Measurements from ENCODE around the gene TAF10.
A peak's percentile ranks its signal among the peaks of the same experiment; 100 is the strongest.

TAF10 gene

DNA sequence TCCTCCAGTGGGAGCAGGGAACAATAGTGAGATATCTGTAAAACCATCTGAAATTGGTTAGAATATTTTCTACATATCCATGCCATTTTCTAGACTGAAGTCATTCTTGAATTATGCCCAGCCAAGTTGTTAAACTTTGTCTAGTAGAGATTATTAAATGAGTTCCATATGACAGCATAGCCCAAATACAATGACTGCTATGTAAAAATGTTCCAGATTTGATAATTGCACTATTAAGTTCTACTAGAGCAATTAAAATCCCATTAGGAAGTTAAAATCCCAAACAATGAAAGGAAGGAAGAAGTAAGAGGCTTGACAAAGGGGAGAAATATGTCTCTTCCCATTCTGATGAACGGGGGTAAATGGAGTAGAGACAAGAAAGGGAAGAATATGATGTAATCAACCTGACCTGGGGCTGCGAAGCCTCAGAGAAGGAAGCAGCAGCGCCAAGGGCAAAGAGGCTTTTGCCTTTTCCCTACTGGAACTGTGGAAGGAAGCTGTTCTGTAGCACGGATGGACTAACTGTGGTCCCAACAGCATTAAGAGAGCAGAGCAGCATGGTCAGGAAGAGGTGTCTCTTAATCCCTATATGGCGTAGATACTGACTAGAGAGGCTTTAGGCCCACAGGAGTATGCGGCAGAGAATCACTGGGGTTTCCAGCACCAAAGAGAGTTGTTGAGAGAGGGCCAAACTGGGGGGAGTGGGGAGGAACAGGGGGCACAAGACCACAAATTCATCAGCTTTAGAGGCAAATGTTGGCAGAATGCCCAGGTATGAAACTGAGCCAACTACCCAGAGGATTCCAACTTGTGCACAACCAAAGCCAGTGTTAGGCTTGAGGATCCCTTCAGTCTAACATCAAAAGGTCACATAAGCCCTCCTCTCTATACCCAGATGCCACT is 35.3 kb downstream of the TAF10 start:
- DNase-seq, result peak; percentile 34

DNA sequence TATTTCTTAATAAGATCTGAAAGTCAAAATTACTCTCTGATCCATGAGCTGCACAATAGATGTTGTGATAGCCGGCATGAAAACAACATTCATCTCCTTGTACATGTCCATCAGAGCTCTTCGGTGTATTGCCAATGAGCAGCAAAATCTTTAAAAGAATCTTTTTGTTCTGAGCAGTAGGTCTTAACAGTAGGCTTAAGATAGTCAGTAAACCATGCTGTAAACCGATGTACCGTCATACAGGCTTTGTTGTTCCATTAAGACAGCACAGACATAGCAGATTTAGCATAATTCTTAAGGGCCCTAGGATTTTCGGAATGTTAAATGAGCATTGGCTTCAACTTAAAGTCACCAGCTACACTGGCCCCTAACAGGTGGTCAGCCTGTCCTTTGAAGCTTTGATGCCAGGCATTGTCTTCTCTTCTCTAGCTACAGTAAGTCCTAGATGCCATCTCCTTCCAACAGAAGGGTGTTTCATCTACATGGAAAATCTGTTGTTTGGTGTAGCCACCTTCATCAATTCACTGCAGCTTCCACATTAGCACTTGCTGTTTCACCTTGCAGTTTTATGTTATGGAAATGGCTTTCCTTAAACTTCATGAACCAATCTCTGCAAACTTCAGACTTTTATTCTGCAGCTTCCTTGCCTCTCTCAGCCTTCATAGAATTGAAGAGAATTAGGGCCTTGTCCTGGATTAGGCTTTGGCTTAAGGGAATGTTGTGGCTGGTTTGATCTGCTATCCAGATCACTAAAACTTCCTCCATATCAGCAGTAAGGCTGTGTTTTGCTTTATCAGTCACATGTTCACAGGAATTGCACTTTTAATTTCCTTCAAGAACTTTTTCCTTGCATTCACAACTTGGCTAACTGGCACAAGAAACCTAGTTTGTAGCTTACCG is 37.0 kb downstream of the TAF10 start:
- no peak for DNase-seq

DNA sequence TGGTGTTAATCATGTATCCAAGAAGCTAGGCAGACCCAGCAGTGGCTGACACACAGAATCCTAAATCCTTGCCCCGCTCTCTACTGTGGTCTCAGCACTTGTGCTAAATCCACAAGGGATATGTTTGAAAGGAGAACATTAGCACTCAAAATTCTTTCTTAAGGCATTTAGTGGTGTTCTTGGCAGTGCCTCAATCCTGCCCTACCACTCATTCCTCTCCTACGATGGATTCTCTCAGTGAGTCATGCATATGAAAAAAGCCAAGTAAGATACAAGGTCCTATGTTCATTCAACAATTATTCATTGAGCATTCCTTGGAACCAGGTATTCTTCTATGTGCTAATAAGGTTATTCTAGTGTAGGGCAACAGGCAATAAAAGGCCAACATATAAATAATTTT is 39.8 kb downstream of the TAF10 start:
- DNase-seq, result no peak

DNA sequence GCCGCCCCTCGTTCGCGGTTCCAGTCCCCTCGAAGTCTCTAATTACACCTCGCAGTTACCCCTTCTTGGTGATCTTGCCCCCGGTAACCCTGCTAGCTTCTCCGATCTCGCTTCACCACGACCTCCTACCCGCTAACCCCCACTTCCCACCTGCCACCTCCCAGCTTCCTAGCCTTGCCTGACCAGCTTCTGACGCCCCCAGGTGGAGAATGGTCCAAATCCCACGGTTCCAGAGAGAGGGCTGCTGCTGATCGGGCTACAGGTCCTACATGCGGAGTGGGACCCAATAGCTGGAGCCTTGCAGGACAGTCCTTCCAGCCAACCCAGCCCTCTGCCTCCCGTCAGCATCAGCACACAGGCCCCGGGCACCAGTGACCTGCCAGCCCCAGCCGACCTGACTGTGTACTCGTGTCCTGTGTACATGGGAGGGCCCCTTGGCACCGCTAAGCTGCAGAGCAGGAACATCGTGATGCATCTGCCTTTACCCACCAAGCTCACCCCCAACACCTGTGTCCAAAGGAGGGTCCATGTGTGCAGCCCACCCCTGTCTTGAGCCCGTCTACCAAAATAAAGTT is 40.5 kb downstream of the TAF10 start:
- no peak for DNase-seq

DNA sequence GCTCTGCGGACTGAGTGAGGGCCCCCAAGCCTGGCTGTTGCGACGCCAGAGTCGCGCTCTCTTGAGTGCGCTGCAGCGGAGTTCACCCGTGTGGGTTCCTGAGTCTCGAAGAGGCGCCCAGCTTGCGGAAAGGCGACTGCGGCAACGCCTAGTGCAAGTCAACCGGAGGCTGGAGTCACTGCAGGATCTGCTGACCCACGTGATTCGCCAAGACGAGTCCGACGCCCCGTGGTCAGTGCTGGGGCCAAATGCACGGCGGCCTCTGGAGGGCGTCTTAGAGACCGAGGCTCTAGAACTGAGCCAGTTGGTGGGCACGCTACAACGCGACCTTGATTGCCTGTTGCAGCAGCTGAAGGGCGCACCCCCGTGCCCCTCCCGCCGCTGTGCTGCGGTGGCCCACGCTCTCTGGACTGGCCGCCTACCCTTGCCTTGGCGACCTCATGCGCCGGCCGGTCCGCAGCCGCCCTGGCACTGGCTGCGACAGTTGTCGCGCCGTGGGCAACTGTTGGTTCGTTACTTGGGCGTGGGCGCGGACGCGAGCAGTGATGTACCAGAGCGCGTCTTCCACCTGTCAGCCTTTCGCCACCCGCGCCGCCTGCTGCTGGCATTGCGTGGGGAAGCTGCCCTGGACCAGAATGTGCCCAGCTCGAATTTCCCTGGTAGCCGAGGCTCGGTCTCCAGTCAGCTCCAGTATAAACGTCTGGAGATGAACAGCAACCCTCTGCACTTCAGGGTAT is 41.2 kb downstream of the TAF10 start:
- no peak for DNase-seq

DNA sequence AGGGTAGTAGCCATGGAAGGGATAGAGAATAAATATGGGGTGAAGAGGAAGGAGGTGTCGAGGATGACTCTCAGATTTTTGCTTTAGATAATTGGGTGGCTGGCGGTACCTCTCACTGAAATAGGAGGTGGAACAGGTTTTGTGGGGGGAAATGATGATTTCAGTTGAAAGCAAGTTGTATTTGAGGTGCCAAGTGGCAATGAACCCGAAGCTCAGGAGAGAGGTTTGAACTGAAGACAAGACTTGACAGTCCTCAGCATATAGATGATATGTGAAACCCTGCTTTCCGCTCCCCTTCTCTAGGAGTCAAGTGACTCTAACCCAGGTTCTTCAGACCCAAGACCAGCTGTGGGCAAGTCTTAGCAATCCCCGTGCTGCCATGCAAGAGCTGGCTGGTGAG is 42.3 kb downstream of the TAF10 start:
- DNase-seq, result no peak

DNA sequence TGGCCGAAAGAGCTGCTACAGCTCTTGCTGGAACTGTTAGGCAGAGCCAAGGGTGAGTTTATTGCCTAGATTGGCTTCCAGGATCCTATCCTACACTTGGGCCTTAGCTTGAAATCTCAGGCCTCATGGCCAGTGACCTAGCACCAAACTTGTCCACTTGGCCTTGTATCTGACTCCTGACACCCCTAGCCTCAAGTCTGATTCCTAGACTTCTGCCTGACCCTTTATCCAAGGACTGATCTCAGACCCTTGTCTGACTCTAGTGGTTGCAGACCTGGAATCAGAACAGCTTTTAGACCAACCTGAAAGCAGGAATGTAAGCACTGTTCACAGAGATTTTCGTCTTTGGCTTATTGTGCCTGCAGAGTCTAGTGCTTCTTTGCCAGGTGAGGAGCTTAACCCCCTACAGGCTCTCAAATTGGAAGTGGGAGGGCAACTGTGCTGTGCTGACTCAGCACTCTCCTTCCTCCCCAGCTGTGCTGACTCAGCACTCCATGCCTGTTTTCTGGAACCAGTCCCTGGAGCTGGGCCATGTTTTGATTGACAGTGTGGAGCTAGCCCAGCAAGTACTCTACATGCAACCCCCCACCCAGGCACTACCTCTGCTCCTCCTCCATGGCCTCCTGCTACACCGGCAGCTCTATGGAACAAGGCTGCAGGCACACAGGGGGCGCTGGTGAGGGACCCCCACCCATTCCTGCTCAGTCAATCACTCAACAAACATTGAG is 43.7 kb downstream of the TAF10 start:
- peak; percentile 46 for DNase-seq

DNA sequence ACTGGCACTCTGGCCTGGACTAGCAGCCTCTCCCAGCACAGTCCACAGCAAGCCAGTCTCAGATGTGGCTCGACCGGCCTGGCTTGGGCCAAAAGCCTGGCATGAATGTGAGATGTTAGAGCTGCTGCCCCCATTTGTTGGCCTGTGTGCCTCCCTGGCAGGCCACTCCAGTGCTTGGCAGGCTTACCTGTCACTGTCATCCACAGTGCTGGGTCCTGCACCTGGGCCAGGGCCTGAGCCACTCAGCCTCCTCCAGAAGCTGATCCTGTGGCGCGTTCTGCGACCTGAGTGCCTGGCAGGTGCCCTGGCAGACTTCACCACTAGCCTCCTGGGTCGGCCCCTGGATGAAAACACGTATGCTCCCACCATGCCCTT is 44.7 kb downstream of the TAF10 start:
- DNase-seq, result no peak

DNA sequence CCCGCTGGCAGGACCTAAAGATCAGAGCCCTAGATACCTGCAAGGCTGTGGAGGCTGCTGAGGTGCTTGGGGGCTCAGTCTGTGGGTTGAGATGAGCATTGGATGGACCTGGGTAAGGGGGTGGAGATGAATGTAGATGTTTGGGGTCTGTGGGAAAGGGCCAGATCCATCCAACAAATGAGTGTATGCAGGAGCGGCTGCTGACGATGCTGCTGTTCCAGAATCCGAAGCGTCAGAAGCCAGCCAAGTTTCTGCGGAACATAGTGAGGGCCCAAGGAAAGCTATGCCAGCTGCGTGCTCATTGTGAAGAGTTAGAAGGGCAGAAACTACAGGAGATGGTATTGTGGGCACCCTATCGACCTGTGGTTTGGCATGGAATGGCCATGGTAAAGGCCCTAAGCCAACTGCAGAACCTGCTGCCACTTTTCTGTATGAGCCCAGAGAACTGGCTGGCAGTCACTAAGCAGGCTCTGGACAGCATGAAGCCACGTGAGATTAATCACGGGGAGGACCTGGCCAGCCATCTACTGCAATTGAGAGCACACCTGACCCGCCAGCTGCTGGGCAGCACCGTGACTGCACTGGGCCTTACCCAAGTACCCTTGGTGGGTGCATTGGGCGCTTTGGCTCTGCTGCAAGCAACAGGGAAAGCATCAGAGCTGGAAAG is 45.2 kb downstream of the TAF10 start:
- DNase-seq, result no peak

DNA sequence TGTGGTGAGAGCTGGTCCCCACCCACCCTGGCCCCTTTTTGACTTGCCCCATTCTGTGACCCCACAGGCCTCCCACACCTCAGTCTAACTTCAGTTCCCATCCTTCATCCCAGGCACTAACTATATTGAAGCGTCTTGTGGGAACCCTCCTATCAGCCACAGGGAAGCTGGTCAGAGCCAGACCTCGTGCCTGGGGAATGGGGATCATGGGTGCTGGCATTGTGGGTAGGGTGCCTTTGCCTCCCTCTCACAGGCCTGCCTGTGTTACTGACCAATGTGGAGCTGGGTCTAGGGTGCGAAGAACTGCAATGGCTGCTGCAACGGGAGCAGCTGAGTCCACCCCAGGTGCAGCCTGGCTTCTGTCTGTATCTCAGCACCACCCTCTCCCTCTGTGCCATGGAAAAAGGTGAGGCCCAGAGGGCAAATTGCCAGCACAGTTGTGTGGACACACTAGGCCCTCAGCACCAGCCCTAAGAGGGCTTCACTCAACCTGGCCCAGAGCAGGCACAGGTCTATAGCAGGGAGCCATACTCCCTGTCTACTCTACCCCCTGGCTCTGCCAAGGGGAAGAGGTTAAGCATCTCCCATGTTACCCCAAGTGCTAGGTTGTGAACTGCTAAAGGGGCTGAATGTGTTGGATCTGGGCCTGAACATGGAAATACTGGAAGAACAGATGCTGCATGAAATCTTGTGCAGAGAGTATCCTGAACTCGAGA is 45.9 kb downstream of the TAF10 start:
- no peak for DNase-seq

DNA sequence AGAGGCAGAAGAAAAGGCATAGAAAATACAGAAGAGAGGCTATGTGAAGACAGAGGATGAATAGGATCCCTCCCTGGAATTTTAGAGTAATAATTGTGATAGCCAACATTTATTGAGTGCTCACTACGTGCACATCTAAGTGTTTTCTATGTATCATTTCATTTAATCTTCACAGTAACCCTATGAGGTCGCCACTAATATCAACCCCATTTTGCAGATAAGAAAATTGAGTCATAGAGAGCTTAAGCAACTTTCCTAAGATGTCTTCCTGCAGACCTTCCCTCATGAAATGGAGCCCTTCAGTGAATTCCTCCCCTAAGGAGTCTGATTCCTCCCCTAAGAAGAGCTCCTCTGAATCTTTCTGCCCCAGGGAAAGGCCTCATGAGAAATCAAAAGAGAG is 46.7 kb downstream of the TAF10 start:
- no peak for DNase-seq

DNA sequence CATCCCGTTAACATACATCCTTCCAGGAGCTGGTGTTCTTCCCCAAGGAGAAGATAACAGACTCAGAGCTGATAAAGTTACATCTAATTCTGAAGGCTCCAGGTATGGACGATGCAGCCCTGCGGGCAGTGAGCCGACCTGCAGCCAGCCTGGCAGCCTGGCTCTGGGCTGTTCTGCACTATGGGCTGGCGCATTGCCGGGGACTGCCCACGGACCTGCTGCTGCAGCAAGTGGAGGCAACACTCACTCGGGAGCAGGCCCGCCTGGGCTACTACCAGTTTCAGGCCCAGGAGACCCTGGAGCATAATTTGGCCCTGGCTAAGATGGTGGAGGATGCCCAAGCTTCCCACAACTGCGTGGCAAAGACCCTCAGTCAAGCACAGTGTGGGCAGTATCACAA is 48.3 kb downstream of the TAF10 start:
- DNase-seq, result no peak

DNA sequence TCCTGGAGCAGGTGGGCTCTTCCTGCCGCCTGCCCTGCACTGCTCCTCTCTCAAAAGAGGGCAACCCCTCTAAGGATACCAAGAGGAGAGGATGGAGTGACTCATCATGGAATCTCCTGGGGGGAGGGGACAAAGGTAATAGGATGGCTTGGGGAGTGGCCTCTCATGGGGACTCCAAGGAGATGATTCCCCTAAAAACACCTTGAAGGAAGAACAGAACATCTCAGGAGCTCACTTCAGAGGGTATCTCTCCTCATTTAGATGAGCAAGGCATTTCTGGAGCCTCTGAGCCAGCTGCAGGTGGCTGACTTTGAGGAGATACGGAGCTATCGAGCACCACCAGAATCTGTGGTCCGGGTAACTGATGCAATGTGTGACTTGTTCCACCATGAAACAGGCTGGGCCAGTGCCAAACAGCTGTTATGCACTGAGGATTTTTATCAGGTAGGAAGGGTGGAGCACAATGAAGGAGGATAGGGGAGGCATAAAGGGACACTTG is 48.8 kb downstream of the TAF10 start:
- no peak for DNase-seq

DNA sequence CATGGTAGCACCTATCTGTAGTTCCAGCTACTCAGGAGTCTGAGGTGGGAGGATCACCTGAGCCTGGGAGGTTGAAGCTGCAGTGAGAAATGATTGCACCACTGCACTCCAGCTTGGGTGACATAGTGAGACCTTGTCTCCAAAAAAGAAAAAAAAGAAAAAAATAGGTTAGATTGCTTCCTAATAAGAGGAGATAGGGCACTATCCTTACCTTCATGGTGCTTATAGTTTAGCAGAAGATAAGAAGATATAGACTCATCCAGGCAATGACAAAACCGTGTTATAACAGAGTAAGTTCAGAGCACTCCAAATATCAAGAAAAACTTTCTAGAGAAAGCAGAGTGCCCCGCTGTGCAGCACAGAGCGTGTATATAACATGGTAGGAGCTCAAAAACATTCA is 50.7 kb downstream of the TAF10 start:
- no peak for DNase-seq
